Stimulated activated CD4-positive, alpha-beta T cell treated with anti-CD3 and anti-CD28 coated beads, Interleukin-15, amount 100 ng/mL, for 24 hours (primary cell): ENCODE data around the gene SDK2.
"Not testable (repeated sequence)": the region's sequence is repeated elsewhere in the genome, so short reads cannot be mapped to it uniquely, and the experiment has no call there.

Experiments
- DNase-seq: peaks from one replicate; pipeline ENCODE4 v3.0.0-alpha.2; 2020

SDK2 gene

DNA sequence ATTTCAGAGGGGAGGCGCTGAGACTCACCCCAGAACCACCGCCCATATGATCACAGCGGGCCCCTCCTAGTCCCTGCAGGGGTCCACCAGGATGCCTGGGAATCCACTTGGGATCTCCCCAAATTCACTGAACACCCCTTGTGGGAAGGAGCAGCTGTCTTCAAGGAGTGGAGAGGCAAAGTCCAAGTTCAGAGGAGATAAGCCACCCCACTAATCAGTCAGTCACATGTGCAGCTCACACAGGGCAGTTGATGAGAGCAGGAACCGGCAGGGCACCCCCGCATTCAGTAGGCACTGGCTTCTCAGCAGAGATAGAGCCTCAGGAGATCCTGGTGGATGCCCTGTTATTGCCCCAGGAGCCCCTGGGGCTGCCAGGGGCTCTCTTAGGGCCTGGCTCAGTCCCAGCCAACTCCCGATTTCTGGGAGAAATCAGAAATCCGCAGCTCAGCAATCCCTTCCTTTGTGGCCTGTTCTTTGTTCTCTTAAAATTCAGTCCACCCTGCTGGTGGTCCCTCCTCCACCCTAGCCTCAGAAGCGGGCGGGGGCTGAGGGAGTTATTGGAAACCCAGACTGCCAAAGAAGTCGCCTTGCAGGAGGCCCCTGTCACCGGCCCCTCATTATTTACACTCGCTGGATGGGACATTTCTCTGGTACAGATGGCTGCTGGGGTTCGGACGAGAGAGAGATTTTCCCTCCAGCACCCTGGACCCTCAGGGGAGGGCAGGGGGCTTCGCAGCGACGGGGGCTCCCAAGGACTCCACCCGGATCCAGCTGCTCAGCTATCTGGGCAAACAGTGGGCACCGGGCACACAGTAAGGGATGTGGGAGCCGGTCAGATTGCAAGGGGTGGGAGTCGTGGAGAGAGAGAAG lies 334.3 kb downstream of the SDK2 start:
- no peak for DNase-seq

DNA sequence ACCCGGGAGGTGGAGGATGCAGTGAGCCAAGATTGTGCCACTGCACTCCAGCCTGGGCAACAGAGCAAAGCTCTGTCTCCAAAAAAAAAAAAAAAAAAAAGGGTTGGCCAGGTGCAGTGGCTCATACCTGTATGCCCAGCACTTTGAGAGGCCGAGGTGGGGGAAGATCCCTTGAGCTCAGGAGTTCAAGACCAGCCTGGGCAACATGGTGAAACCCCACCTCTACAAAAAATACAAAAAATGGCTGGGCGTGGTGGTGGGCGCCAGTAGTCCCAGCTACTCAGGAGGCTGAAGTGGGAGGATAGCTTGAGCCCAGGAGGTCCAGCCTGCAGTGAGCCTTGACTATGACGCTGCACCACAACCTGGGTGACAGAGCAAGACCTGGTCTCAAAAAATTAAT lies 335.3 kb downstream of the SDK2 start:
- not testable (repeated sequence) for DNase-seq

DNA sequence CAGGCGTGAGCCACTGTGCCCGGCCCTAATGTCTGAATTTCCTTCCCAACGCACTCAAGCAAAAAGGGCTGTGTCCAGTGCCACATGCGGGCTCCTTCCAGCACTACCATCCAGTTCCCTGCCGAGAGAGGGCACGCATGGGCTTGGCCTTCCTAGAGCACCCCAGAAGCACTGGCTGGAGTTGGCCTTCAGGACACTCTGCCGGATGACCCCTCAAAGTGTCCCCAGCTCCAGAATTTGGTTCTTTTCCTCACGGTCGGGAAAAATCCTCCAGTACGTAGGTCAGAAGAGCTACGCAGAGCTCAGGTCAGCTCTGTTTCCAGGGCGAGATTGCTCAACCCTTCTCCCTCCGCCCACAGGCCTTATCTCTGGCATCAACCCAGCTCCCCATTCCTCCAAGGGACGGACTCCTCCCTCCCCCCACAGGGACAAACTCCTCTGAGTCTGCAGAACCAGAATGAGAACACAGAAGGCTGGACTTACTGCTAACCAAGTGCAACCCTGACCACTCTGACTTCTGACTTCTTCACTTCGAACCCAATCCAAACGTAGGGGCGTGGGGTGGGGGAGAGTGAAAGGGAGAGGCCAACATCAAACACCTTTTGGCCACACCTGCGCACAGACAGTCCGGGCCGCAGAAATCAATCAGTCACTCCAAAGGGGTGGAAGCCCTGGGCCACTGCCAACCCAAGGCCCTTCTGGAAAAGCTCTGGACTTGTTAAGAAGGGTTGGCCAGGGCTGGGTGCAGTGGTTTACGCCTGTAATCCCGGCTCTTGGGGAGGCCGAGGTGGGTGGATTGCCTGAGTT lies 336.0 kb downstream of the SDK2 start:
- no peak for DNase-seq

DNA sequence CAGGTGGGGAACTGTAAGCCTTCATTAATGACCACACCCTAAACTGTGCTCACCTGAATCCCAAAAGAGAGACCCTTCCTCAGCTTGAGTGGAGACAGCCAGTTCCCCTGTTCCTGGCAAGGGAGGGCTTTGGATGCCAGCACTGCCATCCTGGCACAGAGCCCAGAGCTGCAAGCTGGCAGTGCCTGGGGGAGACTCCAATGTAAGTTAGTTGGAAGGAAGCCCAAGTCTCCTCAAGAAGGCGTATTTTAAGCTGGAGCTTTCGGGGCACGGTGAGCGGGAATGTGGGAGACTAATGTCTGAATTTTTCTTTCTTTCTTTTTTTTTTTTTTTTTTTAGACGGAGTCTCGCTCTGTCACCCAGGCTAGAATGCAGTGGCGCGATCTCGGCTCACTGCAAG lies 337.1 kb downstream of the SDK2 start:
- no peak for DNase-seq

DNA sequence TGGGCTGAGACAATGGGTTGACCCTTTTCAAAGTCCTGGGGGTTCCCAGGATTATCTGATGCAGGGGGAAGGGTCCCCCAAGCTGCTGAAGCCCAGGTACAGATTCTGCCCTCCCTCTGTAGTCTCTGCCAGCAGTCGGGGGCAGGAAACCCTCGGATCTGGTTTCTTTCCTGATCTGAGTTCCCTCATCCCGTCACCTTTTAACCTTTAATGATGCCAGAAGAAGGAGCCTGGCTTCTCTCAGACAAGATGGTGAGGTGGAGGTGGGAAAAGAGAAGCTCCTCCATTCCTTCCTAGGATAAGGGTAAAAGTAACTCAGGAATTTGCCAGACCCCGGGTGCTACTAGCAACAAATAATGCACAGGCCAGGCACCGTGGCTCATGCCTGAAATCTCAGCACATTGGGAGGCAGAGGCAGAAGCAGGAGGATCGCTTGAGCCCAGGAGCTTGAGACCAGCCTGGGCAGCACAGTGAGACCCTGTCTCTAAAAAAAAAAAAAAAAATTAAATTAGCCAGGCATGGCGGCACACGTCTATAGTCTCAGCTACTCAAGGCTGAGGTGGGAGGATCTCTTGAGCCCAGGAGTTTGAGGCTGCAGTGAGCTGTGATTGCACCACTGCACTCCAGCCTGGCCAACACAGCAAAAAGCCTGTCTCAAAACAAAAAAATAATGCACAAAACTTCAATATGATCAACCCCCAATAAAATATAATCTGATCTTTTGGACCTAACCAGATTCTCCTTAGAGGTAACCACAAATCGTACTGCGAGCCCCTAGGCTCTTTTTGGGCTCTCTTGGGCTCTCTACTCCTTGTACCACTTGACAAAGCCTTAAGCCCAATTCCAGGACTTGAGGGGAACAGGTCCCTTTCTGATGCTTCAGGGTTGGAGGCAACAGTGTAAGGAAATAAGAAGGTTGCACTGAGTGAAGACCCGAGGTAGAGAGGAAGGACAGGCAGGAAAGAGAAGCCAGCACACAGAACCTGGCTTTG lies 338.1 kb downstream of the SDK2 start:
- DNase-seq, result no peak

DNA sequence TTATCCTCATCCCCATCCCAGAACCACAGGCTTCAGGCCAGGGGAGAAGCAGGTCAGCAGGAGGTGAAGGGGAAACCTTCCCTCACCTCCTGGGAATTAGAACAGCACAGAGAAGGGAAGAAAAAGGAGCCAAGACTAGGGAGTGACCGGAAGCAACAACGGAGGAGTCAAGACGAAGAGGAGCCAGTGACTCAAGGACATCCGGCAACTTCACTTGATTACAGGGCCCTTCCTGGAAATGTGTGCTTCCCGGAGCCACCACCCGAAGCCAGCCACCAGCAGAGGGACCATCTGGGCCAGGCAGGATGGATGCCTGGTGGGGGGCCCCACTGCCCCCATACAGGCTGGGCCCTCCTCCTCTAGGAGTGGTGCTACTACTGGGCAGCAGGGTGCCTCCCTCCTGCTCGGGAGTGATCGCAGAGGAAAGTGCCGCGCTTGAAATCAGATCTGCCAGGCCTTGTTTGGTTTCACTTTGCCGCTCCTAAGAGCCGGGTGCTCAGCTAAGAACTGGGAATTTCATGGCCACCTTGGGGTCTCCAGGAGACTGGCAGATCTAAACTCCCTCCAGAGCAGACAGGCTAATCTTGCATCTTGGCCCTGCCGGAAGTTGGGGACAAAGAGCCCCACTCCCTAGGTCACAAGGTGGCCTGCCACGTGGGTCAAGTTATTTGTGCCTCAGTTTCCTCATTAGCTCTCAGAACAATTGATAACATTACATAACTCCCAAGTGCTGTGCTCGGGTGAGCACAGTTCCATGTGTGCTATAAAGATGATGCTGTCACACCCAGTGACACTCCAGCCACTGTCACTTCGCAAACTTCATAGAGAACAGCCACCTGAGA lies 339.1 kb downstream of the SDK2 start:
- no peak for DNase-seq

DNA sequence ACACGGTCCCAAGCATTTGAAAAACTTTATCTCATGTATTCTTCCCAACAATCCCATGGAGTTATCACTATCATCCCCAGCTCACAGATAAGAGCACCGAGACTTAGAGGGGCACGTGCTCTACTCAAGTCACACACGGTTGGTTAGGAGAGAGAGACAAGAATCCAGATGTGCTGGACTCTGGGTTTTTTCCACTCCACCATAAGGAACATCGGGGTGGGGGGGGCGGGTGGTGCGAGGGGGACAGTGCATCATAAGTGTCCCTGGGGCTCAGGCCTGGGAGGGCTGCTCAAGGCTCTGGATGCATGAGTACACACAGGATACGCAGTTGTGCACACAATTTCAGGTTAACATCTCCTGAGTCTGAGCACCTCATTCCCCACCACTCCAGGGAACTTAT lies 339.8 kb downstream of the SDK2 start:
- no peak for DNase-seq

DNA sequence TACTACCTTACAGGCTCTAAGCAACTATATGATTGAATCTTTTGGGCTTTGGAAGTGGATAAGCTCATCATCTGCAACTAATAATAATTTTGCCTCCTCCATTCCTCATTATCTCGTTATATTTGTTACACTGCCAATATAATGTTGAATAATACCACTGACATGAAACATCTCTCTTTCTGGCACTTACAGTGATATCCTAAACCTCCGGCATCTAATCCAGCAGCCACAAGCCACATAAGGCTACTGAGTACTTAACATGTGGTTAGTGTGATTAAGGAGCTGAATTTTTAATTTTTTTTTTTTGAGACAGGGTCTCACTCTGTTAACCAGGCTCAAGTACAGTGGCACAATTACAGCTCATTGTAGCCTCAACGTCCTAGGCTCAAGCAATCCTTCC lies 342.1 kb downstream of the SDK2 start:
- DNase-seq, result no peak

DNA sequence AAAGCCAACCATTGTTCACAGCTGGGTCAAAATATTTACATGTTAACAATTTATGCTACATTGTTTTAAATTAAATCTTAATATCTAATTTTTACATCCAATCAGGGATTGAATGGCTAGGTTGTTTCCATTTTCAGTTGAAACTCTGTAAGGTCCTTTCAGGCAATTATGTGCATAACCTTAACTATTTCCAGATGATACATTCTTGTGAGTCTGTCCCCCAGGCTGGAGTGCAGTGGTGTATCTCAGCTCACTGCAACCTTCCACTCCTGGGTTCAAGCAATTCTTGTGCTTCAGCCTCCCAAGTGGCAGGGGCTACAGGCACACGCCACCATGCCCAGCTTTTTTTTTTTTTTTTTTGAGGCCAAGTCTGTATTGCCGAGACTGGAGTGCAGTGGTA lies 342.9 kb downstream of the SDK2 start:
- DNase-seq, result no peak

DNA sequence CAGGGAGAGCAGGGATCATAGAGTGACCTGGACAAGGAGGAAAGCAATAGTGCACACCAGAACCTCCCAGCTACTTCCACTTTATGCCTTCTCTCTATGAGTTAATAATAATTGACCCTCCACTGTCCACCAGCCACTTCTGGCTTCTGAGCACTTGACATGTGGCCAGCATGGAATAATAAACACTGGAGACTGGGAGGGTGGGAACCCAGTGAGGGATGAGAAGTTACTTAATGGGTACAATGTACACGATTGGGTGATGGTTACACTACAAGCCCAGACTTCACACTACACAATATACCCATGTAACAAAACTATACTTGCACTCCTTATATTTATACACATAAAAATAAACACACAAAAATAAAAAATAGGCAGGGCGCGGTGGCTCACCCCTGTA lies 343.9 kb downstream of the SDK2 start:
- DNase-seq, result no peak

DNA sequence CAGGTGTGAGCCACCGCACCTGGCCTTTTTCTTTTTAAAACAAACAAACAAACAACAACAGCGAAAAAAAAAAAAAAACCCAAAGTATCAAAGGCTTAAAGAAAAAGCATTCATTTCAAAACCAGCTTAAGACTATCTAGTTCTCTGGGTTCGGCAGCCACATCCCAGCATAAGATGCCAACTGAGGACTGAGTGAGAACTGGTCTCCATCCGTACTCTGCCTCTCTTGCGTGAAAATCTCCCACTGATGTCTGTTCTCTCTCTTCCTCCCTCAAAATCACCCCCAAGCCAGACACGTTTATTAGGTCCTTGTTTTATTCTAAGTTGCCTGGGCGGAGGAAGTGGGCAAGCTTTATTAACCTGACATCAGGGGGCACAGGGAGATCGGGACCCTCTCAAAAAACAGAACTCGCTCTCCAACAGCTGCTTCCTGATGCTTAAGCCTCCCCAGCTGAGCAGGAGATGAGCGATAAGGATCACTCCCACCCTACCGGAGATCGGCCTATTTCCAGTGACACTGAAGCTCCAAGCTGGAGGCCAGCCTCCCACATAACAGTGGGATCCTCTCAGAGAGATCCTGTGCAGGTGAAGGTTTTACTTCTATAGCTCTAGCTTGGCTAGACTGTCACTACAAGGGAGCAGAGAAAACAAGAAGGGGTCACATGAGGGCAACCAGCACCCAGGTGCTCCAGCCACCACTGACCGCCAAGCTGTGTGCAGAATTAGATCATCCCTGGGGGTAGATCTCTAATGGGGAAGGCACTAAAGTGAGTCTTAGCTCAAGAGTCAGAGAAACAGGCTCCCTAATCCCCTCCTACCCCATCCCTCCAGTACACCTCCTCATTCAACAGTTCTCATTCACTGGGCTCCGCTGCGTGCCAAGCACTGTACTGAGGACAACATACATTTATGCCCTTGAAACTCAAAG lies 346.0 kb downstream of the SDK2 start:
- no peak for DNase-seq

DNA sequence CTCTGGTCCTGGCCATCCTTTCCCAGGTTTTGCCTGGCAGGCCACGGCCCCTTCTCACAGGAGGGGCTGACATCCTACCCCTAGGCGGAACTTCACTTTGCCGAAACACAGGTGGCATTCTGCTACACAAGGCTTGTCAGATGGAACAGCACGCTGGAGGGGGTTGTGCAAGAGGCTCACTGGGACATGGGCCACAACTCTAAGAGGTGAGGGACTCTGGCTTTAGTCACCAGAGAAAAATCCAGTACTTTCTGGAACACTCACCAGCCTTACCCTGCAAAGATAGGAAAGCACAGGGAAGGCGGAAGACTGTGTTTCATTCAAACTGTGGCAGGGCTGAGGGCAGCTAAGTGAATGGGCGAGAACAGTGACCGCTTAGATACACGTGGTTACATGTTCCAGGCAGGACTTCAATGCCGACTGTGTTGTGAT lies 350.7 kb downstream of the SDK2 start:
- no peak for DNase-seq

DNA sequence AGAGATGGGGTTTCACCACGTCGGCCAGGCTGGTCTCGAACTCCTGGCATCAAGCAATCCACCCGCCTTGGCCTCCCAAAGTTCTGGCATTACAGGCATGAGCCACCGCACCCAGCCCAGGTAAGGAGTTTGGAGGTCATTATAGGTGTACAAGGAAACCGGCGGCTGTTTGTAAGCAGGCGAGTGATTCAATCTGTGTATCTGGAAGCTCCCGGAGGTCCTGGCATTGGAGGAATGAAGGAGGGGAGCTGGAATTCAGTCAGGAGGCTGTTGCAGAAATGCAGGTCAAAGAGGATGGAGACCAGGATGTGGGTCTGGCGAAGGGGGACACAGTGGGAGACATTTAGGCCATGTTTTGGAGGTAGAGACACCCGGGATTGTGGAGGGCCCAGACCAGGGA lies 351.2 kb downstream of the SDK2 start:
- no peak for DNase-seq

DNA sequence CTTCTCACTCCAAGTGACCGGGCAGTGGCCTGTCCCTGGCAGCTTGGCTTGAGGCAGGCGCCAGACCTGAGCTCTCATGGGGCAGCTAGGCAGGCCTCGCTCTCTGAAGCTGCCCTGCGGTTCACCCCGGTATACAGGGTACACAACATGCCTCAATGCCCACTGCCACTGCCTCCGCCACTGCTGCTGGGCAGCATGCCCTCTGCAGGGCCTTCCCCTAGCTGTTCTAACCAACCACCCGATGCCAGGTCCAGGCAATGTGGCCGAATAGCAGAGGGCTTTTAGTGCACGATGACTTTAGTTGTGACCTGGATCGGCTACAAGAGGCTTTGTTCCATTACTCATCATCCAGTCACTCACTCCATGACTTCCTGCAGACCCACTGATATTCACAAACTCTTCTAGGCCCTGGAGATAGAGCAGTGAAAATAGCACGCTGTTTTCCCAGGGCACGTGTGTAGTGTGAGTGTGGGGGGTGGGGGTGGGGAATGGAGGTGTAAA lies 352.2 kb downstream of the SDK2 start:
- DNase-seq, result no peak

DNA sequence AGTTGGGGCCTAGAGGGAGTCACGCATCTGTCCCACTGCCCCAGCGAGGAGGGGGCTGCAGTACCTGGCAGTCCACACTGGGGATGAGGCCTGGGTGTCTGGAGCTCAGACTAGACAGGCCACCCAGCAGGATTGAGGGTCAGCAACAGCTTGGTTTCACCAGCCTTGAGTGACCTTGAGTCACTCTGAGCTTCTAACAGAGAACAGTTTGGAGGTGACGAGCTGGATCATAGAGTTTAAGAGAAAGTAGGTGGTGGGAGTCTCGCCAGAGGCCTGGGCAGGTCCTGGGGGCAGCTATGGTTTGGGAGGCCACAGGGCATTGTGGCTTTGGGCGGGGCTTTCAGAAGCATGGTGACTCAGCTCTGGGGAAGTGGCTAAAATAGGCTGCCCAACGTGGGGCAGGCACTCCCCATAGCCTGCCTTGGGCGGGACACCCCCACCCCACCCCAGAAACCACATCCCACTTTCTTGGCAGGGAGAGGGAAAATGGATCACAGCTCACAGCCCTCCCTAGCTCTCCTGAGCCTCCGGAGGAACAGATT lies 352.9 kb downstream of the SDK2 start:
- peak; percentile 7 for DNase-seq

DNA sequence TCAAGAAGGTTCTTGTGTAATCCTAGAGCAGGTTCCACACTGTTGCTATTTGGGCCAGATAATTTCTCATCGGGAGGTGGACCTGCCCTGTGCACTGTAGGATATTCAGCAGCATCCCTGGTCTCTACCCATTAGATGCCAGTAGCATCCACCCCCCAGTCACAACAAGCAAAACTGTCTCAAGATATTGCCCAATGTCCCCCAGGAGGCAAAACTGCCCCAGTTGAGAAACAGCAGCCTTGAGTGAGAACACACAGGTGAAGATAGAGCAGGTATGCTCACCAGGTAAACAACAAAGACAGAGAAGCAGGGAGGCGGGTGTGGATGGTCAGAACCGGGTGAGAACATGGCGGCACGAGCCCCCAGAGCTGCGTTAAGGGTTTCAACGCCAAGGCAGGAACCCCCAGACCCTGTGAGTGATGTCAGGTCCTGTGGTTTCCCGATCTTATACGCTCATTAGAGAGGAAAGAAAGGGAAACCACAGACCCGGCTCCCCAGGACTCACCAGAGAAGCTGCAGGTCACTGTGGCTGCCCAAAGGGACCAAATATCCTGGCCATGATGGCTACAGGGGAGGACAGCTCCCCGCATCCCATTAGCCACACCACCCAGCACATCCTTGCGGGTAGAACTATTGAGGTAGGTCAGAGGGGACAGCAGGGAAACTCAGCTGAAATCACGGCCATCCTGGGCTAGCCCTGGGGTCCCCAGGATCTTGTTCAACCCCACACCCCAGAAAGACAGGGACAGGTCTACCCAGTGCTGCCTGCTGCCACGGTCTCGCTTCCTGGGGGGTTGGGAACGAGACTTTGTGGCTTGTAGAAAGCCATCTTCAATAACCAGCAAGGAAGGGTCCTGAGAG lies 353.6 kb downstream of the SDK2 start:
- DNase-seq, result no peak

DNA sequence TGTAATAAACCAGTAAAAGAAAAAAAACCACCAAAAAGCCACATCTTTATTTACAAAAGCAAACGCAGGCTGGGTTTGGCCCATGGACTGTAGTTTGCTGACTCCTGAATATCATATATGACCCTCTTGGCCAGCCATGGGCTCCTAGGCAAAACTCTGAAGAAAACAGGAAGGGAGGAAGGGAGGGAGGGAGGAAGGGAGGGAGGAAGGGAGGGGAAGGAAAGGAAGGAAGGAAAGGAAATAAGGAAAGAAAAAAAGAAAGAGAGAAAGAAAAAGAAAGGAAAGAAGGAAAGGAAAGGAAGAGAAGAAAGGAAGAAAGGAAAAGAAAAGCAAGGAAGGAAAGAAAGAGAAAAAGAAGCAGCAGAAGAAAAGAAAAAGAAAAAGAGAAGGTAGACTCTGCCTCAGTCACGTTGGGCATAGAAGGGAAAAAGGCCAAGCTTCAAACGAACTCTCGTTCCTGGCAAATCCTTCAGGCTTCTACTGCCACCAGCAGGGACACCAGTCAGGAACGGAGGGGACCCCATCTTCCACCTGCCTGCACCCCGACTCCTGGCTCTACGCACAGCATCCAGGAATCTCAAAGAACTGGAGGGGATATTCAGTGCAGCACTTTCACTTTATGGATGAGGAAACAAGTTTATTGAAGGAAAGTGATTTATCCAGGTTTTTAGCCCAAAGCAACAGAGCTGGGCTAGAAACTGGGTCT lies 354.5 kb downstream of the SDK2 start:
- DNase-seq, result no peak

DNA sequence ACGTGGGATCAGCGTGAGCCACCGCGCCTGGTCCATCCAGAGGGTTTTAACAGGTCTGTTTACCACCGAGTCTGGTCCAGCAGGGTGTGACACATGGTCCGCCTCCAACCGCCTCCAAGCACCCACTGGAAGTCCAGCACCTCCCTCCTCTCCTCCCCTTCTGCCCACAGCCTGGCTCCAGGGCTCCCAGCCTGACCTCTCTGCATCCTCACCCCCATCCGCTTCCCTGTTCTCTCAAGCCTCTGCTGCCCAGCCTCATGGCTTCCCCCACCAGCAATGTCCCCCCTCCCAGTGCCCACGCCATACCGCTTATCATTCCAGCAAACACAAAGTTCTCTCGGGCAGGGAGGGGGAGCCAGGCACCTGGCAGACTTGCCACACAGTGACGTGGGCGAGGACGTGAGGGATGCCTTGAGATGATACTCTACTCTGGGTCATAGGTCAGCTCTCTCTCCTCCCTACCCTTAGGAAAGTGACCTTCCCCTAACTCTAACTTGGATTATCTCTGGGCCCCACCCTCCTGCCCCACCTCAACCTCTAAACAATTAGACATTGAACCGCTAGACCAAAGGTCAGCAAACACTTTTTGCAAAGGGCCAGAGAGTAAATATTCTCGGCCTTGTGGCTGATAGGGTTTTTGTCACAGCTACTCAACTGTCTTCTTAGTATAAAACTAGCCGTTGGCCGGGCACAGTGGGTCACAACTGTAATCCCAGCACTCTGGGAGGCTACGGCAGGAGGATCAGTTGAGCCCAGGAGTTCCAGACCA lies 355.5 kb downstream of the SDK2 start:
- DNase-seq, result no peak
